Endodermal cell (in vitro differentiated cells): ENCODE results near the gene ANKRD44. TPM values are rescaled to one million over a fixed set of nuclear protein-coding genes. Genes with fewer than 3 reads are reported as not detected.

Source experiments
- DNase-seq: peaks from one replicate; pipeline ENCODE4 v3.0.0-alpha.2; 2017
- H3K27ac ChIP-seq: 2 replicates; pipeline ENCODE4 v1.5.1; 2013; ENCODE audit warnings: mild to moderate bottlenecking, low read depth, low read length, moderate library complexity
- H3K27me3 ChIP-seq: 2 replicates; pipeline ENCODE4 v1.6.1; 2013; ENCODE audit warnings: mild to moderate bottlenecking, low read length, moderate library complexity; ENCODE audit not compliant: insufficient read depth, control insufficient read depth, poor library complexity, severe bottlenecking
- H3K36me3 ChIP-seq: 2 replicates; pipeline ENCODE4 v1.7.0; 2013; ENCODE audit warnings: mild to moderate bottlenecking, low read length, moderate library complexity; ENCODE audit not compliant: control insufficient read depth, insufficient read depth
- H3K4me1 ChIP-seq: one replicate; pipeline ENCODE4 v1.7.0; 2013; ENCODE audit warnings: low read length; ENCODE audit not compliant: control insufficient read depth, insufficient read depth
- H3K4me3 ChIP-seq: 2 replicates; pipeline ENCODE4 v1.5.1; 2013; ENCODE audit warnings: mild to moderate bottlenecking, low read length, moderate library complexity
- H3K9ac ChIP-seq: 2 replicates; pipeline ENCODE4 v1.6.1; 2013; ENCODE audit warnings: mild to moderate bottlenecking, low read length, moderate library complexity; ENCODE audit not compliant: poor library complexity, severe bottlenecking; ENCODE audit errors: extremely low read depth
- H3K9me3 ChIP-seq: 2 replicates; pipeline ENCODE4 v1.6.1; 2013; ENCODE audit warnings: mild to moderate bottlenecking, low read length, moderate library complexity; ENCODE audit not compliant: control insufficient read depth
- H3K27ac Mint-ChIP-seq: 2 replicates; pipeline ENCODE4 v1.8.0; 2020; ENCODE audit warnings: mixed read lengths
- H3K27me3 Mint-ChIP-seq: 2 replicates; pipeline ENCODE4 v1.8.0; 2021; ENCODE audit warnings: mild to moderate bottlenecking, mixed read lengths; ENCODE audit not compliant: insufficient read depth
- H3K36me3 Mint-ChIP-seq: 2 replicates; pipeline ENCODE4 v1.8.0; 2020; ENCODE audit warnings: low read depth, mixed read lengths
- H3K4me1 Mint-ChIP-seq: 2 replicates; pipeline ENCODE4 v1.8.0; 2020; ENCODE audit warnings: mixed read lengths
- H3K4me3 Mint-ChIP-seq: 2 replicates; pipeline ENCODE4 v1.8.0; 2020; ENCODE audit warnings: mild to moderate bottlenecking, moderate library complexity, mixed read lengths
- H3K9me3 Mint-ChIP-seq: 2 replicates; pipeline ENCODE4 v1.8.0; 2020; ENCODE audit warnings: mild to moderate bottlenecking, mixed read lengths
- CTCF ChIP-seq: fragments of 200-600 bp; sonication (generic); conservative IDR thresholded peaks from 2 replicates; pipeline ENCODE4 v1.5.0; 2021; ENCODE audit warnings: antibody characterized with exemption, mild to moderate bottlenecking
- WGBS, 2 experiments: methylation state at CpG; one replicate each; pipeline versions ENCODE4 v1.1.5 to v1.1.7; 2013; ENCODE audit warnings: missing lambda C conversion rate in 2 of 2, mixed read lengths in 1 of 2; ENCODE audit not compliant: insufficient coverage in 1 of 2, insufficient read length in 1 of 2; 5-methylcytosine and 5-hydroxymethylcytosine counted together
- total RNA-seq, 2 donors: library from RNA; stranded (reverse); fragmentation: NEBNext Ultra II Directional in 1 of 2; extraction: Animal tissue kit (Norgen Biotek cat#: 25700) in 1 of 2; gene quantifications; 2 replicates in 1 of 2; 3 replicates in 1 of 2; pipeline ENCODE4 v1.2.1, GENCODE V29; 2021

Gene ANKRD44
- total RNA-seq, 2 donors from 2014 or later = 6.2 to 10.6 TPM

GRCh38 chr2:196994764-196995163, 315.8 kb downstream of the ANKRD44 start:
- Histone ChIP-seq H3K27ac (no peak overlapping the region), H3K4me3 (no peak overlapping the region), H3K36me3 (no peaks in the 10 kb centered on the region), H3K9me3 (no peaks in the 10 kb centered on the region), H3K27me3 (no peaks in the 10 kb centered on the region), H3K9ac (no peak overlapping the region), H3K4me1 (no peaks in the 10 kb centered on the region)
- TF ChIP-seq CTCF = no peak
- DNase-seq = no peak
- H3K27me3 Mint-ChIP-seq = no peaks in the 10 kb centered on the region
- no peak overlapping the region for H3K27ac Mint-ChIP-seq
- no peaks in the 10 kb centered on the region for H3K36me3 Mint-ChIP-seq
- H3K9me3 Mint-ChIP-seq = no peaks in the 10 kb centered on the region
- H3K4me1 Mint-ChIP-seq = peaks cover 8% of the 10 kb centered on the region
- WGBS, 2 experiments = 95 to 100% methylated on average over 3 to 4 of the region's 4 CpGs
- no peak overlapping the region for H3K4me3 Mint-ChIP-seq

GRCh38 chr2:196993617-196994016, 317.0 kb downstream of the ANKRD44 start:
- peaks cover 14% of the 10 kb centered on the region for H3K4me1 Mint-ChIP-seq
- no peaks in the 10 kb centered on the region for H3K9me3 Mint-ChIP-seq
- whole genome bisulfite sequencing, 2 experiments = 98 to 100% methylated on average over 1 to 6 of the region's 6 CpGs
- no peak overlapping the region for H3K4me3 ChIP-seq
- H3K27ac ChIP-seq = no peak overlapping the region
- no peaks in the 10 kb centered on the region for H3K36me3 Mint-ChIP-seq
- no peaks in the 10 kb centered on the region for H3K27me3 Mint-ChIP-seq
- no peak overlapping the region for H3K4me3 Mint-ChIP-seq
- H3K27me3 ChIP-seq = no peaks in the 10 kb centered on the region
- no peaks in the 10 kb centered on the region for H3K36me3 ChIP-seq
- no peak for DNase-seq
- no peak overlapping the region for H3K27ac Mint-ChIP-seq
- no peak for TF ChIP-seq CTCF
- no peaks in the 10 kb centered on the region for H3K9me3 ChIP-seq
- H3K9ac ChIP-seq = no peak overlapping the region
- H3K4me1 ChIP-seq = no peaks in the 10 kb centered on the region

GRCh38 chr2:196992466-196992865, 318.1 kb downstream of the ANKRD44 start:
- Mint-ChIP-seq H3K9me3 (no peaks in the 10 kb centered on the region), H3K4me1 (peaks cover 22% of the 10 kb centered on the region), H3K4me3 (no peak overlapping the region), H3K27ac (no peak overlapping the region), H3K27me3 (no peaks in the 10 kb centered on the region), H3K36me3 (no peaks in the 10 kb centered on the region)
- Histone ChIP-seq H3K36me3 (no peaks in the 10 kb centered on the region), H3K9me3 (no peaks in the 10 kb centered on the region), H3K27ac (no peak overlapping the region), H3K4me3 (no peak overlapping the region), H3K9ac (no peak overlapping the region), H3K4me1 (no peaks in the 10 kb centered on the region), H3K27me3 (no peaks in the 10 kb centered on the region)
- peak; percentile 56 for TF ChIP-seq CTCF
- no peak for DNase-seq
- 93 to 100% methylated on average over 1 of the region's 1 CpG for WGBS, 2 experiments
